NCI-H187 (cell line): ENCODE data around the gene FAS.

Experiments used
- DNase-seq, 2 experiments: peaks; one replicate each; lab custom pipeline; 2025; lab: John Stamatoyannopoulos, UW

The FAS gene

GRCh38 chr10:89037096-89037495 lies 46.5 kb downstream of the FAS start:
- DNase-seq: no peak

- DNase-seq: no peak
Observed at GRCh38 chr10:89042562-89042961, 52.0 kb downstream of the FAS start.

- no peak for DNase-seq
Observed at GRCh38 chr10:89043052-89043451, 52.5 kb downstream of the FAS start.

GRCh38 chr10:89047397-89047796 lies 56.8 kb downstream of the FAS start:
- DNase-seq: no peak

GRCh38 chr10:89051593-89051992 lies 61.0 kb downstream of the FAS start:
- DNase-seq: no peak

- DNase-seq: no peak
Observed at GRCh38 chr10:89053555-89053954, 63.0 kb downstream of the FAS start.

- no peak for DNase-seq
Observed at GRCh38 chr10:89055159-89055558, 64.6 kb downstream of the FAS start.

GRCh38 chr10:89062861-89063260 lies 72.3 kb downstream of the FAS start:
- DNase-seq: no peak

GRCh38 chr10:89063465-89063864 lies 72.9 kb downstream of the FAS start:
- no peak for DNase-seq

GRCh38 chr10:89064748-89065147 lies 74.2 kb downstream of the FAS start:
- DNase-seq: no peak
